Fibroblast of skin of right biceps (primary cell): Measurements from ENCODE around the gene USP20.

Source experiments
- DNase-seq: peaks from one replicate; pipeline ENCODE4 v3.0.0-alpha.2; 2013

The USP20 gene

GRCh38 chr9:129929496-129930125, 94.4 kb downstream of the USP20 start:
- DNase-seq = no peak

- no peak for DNase-seq
Observed at GRCh38 chr9:129930743-129931142, 95.5 kb downstream of the USP20 start.
